Middle frontal gyrus (tissue), 1 donor: ENCODE data around the gene ROBO3.

Experiments
- DNase-seq: peaks from one replicate; pipeline ENCODE4 v3.0.0-alpha.2; 2015; ENCODE audit warnings: low spot score; ENCODE audit errors: extremely low spot score

Gene ROBO3

GRCh38 chr11:124842305-124842704 is 22.9 kb upstream of the ROBO3 start:
- no peak for DNase-seq

DNA sequence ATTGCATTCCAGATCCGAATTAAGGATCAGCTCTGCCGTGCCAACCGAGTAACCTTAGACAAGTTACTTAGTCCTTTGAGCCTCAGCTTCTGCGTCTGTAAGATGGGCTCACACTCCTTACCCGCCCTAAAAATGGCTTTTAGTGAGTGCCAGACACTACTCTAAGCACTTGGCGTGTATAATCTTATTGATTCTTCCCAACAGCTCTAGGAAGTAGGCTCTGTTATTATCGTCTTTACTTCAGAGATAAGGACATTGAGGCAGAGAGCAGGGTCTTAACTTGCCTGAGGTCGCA is 21.7 kb upstream of the ROBO3 start:
- DNase-seq = no peak

DNA sequence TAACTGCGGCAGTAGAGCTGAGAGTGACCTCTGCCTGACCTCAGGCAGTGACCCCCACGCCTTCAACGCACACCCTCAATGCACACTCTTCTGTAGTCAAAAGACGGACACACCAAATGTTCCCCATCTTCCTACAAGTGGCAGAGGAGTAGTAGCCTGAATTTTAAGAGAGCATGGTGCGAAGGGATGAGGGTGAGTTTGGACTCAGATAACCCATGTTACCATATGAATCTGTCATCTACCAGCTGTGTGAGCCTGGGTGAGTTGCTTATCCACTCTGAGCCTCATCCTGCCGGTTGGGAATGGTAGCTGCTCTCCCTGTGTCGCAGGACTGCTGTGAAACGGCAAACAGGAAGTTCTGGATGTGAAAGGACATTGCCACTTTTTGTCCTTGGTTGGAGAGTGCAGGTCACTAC is 20.6 kb upstream of the ROBO3 start:
- no peak for DNase-seq

DNA sequence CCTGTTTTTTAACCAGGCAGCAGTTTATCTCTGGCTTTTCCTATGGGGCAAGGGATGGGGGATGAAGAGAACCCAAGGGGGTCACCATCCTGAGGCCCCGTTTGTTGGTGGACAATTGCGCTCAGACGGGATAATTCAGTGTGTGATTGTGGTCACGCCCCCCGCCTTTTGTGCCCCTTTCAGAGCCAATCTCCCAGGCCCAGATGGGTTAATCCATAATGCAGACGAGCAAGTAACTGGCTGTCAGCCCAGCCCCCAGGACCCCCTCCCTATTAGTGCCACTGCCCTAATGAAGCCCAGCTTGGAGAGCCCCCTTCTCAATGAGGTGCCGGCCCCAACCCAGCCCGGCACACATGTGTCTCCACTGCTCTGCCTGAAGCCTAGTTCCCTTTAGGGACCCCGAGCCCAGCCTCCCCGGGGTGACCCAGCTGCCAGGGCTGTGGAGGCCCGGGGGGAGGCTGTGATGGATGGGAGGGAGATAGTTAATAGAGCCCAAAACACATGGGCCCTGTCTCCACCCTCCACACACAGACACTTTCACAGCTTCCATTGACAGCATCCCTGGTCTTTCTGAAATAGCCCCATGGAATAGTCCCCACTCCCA is 19.1 kb upstream of the ROBO3 start:
- no peak for DNase-seq

- no peak for DNase-seq
Observed at GRCh38 chr11:124859171-124859570, 6.1 kb upstream of the ROBO3 start.

GRCh38 chr11:124861670-124862069 is 3.6 kb upstream of the ROBO3 start:
- no peak for DNase-seq

DNA sequence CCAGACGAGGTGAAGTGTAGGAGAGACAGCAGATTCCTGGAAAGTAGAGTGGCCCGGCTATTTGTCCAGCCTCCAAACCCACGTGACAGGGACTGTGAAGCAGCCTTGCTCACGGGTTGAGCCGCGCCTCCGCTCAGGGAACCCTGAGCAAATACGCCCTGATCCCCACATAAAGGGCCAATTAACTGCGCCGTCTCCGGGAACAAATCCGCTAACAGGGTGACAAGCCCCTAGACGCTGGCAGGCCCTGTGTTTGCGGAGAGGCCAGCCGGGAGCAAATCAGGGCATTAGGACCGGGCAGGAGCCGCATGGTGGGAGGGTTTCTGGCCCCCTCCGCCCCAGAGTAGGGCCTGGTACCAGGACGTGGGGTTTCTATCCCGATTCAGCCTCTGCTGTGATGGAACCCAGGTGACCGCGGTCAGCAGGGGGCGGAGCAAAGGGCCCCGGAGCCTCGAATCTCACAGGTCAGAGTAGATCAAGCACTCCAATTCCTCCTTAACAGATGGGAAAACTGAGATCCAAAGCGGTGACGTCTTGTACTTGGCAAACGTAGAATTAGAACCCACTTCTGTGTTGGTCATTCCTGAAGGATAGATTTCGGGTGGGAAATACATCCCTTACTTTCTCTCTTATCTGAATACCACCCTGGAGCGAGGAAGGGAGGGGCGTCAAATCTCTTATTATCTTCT is 2.0 kb upstream of the ROBO3 start:
- DNase-seq = no peak

- DNase-seq = no peak
Observed at GRCh38 chr11:124863826-124864165, 1.4 kb upstream of the ROBO3 start.

- DNase-seq = no peak
Observed at GRCh38 chr11:124864176-124864891, 898 bp upstream of the ROBO3 start.

DNA sequence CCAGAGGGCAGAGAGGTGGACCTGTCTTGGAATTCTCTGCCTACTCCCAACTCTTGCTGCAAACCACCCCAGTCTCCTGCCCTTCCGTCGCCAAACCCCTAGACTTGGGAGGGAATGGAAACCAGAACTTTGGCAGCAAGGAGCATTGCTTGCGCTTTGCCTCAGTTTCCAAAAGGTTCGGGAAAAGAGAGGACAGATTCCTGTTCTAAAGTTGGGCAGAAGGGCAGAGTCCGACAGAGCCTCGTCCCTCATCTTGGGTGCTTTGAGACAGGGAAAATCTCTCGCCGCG is 396 bp upstream of the ROBO3 start:
- DNase-seq = no peak

DNA sequence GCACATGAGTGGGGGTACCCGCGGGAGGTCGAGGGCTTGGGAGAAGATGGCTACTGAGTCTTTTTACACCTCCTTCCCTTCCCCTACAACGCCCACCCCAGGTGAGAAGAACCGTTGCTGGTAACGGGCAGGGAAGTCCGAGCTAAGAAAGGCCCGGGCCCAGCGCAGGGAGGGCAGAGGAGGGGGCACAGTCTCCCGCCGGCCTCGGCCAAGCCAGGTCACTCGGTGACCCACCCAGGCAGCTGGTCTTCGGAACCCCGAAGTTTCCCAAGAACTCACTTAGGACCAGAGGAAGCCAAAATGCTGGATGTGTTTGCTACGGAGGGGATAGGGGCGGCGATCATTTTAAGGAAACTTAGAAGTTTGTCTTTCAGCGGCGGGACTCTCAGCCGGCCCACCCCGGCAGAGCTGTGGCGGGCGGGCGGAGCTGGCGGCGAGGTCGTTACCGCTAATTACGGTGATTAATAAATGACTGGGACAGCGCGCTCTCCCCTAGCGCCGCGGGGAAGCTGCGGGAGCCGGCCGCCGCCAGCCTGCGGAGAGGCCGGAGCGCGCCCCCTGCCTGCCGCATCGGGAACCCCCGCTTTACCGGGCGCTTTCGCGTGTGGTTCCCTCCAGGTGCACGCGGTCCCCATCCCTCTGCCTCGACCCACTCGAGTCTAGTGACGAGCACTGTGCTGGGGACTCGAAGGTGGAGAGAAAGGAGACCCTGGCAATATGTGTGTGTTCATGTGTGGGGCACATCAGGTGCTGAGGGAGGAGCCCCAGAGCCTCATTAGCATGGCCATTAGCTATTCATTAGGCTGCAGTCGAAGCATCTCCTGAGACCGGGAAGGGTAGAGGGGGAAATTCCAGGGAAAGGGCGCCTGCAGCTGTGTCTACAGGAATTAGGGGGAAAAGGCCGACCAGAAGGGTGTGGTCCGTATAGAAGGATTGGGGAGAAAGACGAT is 945 bp downstream of the ROBO3 start:
- DNase-seq = no peak

DNA sequence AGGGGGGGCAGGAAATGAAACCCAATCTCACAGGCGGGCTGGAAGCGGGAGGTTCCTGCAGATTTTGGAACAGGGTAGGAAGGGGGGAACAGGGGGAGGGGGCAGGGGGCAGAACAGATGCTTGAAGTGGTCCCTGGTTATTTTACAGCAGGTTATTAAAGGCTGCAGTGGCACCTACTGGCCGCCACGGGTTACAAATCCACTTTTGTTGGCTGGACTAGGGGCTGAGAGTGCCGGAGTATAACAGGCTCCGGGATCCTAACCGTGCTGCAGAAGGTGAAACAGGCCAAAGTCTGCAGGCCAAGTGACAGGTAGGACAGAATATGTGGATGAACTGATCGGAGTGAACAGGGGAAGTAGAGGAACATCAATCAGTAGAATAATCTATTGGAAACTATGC is 2.5 kb downstream of the ROBO3 start:
- DNase-seq = no peak

- DNase-seq = no peak
Observed at GRCh38 chr11:124868331-124869274, 3.4 kb downstream of the ROBO3 start.

- no peak for DNase-seq
Observed at GRCh38 chr11:124869331-124869730, 4.1 kb downstream of the ROBO3 start.

- DNase-seq = no peak
Observed at GRCh38 chr11:124869856-124870387, 4.7 kb downstream of the ROBO3 start.

GRCh38 chr11:124870430-124870829 is 5.2 kb downstream of the ROBO3 start:
- no peak for DNase-seq

- DNase-seq = no peak
Observed at GRCh38 chr11:124872280-124872679, 7.0 kb downstream of the ROBO3 start.

GRCh38 chr11:124872741-124873140 is 7.5 kb downstream of the ROBO3 start:
- DNase-seq = no peak

GRCh38 chr11:124873951-124874350 is 8.7 kb downstream of the ROBO3 start:
- DNase-seq = no peak

GRCh38 chr11:124874571-124875255 is 9.5 kb downstream of the ROBO3 start:
- DNase-seq = no peak
